KBM-7 (cell line): ENCODE results near the gene PDE6D.

Experiments used
- DNase-seq: peaks from one replicate; pipeline ENCODE4 v3.0.0-alpha.2; 2015
- in situ Hi-C: fragments of 300-500 bp; cut with MboI; formaldehyde crosslinking; loops from 2 replicates; pipeline ENCODE4 v1.14.3; 2020; ENCODE audit warnings: low sequenced_read_pairs, low pct_unique_long_range_greater_than_20kb, mixed read lengths

The PDE6D gene

DNA sequence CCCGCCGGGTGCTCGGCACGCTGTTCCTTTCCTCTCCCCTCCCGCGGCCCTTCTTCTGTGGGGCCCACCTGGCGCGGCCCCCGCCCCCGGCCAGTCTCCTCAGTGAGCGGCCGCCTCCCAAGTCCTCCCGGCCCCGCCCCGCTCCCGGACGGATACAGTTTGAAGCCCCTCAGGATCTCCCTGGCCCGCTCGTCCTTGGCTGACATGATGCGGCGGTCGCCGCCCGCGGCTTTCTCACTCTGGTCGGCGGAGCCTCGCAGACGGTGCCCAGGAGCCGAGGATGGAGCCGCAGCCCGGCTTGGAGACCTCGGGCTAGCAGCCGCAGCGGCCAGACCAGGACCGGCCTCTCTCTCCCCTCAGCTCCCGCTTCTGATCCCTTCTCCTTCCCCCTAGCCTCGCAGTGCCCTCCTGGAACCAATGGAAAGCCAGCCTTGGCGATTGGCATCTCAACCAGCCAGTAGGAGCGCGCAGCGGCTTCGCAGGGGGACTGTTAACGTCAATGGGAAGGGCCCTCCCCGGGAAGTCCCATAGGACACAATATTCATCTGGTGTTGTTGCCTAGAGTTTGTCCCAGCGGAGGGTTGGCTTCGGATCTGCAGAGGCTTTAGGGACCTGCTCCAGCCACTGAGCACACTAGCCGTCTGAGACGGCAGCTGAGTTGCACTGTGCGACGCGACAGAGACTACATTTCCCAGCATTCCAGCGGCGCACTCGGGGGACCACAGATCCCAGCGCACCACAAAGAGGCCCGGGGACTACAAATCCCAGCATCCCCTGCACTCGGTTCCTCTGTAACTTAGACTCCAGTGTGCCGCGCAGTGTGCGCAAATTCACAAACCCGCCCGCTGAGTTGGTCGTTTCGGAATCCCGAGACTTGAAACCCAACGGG, at the start of gene PDE6D:
Gene PDE6D (minus strand): TSS at position 374 of the 889 bp plus-strand sequence. CDS start 168 bp downstream, at position 206.
- DNase-seq = peak; percentile 98
- in situ Hi-C loops = no loop called here

DNA sequence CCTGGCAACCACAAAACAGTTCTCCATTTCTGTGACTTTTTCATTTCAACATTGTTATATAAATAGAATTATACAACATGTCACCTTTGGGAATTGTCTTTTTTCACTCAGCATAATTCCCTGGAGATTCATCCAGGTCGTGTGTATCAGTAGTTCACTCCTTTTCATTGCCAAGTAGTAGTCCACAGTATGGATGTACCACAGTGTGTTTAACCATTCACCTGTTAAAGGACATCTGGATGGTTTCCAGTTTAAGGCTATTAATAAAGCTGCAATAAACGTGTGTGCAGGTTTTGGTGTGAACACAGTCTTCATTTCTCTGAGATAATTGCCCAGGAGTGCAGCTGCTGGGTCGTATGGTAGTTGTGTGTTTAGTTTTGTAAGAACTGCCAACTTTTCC, 40.8 kb upstream of the PDE6D start:
- DNase-seq = no peak
- in situ Hi-C loops = no loop called here

DNA sequence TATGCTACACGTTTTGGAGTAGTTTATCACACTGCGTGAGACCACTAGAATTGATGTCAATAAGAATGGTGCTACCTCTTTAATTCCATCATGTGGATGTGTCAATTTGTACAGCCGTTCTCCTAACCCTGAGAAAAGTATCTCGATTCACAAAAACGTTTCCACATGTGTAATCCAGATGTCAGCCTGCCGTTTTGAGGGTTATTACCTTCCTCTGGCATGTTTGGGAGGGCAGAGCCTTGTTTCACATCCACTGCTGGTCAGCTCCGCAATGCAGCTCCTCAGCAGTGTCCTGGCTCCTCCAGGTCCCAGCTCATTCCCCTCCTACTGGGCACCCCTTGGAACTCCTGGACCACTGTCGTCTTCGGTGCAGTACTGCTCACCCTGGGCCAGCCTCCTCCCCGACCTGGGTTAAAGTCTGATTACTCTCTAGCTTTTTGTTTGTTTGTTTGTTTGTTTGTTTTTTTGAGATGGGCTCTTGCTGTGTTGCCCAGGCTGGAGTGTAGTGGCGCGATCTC, 39.8 kb upstream of the PDE6D start:
- in situ Hi-C loops = no loop called here
- no peak for DNase-seq

DNA sequence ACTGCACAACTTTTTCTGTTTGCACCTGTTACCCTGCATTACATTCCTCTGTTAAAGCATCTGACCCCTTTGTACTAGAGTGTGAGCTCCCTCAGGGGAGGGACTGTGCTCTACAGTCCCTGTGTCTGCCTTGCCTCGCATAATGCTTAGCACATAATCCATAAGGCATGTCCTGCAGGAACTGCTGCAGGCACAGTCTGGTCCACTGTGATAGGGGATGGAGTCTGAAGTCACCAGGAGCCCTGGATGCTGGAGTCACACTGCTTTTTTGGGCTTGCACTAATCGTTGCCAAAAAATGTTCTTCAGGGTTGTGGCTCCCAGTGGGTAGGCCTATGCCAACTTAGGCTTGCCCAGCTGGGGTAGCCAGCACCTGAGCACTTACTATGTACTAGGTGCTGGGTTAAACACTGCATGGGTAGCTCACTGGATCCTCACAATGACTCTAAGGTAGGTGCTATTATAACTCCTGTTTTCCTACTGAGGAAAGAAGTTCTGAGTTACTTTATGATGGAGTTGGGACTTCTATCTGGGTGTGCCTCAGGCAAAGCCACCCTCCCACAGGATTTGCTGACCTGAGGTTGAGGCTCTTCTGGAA, 38.5 kb upstream of the PDE6D start:
- no peak for DNase-seq
- in situ Hi-C loops = no loop called here

DNA sequence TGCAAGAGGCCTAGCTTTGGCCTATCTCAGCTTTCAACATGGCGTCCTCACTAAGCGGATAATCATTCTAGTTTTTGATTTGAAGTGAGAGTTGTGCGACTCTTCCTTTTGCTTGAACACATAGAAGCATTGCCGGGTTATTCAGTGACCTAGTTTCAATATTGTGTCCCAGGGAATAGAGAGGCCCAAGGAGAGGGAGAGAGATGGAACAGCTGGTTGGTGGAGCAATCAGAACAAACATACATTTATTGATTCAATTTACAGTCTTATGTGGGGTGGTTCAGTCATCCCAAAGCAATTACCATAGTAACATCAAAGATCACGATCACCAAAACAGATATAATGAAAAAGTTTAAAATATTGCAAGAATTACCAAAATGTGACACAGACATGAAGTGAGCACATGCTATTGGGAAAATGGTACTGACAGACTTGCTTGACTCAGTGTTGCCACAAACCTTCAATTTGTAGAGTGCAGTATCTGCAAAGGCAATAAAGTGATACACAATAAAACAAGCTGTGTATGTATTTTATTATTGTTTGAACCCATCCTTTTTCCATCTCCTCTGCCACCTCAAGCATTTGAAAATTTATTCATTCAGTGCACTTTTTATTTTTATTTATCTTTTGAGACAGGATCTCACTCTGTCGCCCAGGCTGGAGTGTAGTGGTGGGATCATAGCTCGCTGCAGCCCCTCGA, 35.4 kb upstream of the PDE6D start:
- in situ Hi-C loops = no loop called here

DNA sequence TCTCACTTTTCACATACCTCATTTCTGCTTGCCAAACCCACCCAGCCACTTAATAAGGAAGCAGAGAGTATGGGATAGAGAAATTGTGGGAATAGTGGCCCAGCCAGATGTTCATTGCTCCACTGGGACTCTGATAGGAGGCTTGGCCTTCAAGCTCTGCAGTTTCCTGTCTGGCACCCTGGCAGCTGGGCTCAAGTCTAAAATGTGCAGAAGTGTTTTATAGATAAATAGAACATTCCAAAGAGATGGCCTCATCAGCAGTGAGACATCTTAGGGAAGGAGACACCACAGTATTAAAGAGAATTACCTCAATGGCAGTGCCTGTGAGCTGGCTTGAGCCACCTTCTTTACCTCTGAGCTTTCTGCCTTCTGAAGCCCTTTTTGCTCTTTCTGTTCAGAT, 29.8 kb upstream of the PDE6D start:
- DNase-seq = no peak
- in situ Hi-C loops = no loop called here

More for the DNA sequence above, 35.4 kb upstream of the PDE6D start:
- DNase-seq = no peak

DNA sequence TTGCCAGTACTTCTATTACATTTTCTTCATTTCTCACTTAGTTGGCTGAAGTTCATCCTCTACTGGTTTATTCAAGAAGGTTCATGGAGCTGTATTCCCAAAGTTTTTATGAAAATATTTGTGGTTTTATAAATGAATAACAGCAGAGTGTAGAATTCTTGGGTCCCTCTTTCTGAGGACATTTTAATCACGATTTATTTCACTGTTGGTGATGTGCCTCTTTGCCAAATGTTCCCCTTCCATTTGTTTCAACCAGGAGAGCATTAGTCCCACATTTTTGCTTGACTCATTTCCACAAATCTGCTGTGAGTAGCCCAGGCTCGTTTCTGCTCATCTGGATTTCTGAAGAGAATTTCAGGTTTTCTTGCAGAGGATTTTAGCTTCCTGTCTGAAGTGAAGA, 25.9 kb upstream of the PDE6D start:
- in situ Hi-C loops = no loop called here
- no peak for DNase-seq

DNA sequence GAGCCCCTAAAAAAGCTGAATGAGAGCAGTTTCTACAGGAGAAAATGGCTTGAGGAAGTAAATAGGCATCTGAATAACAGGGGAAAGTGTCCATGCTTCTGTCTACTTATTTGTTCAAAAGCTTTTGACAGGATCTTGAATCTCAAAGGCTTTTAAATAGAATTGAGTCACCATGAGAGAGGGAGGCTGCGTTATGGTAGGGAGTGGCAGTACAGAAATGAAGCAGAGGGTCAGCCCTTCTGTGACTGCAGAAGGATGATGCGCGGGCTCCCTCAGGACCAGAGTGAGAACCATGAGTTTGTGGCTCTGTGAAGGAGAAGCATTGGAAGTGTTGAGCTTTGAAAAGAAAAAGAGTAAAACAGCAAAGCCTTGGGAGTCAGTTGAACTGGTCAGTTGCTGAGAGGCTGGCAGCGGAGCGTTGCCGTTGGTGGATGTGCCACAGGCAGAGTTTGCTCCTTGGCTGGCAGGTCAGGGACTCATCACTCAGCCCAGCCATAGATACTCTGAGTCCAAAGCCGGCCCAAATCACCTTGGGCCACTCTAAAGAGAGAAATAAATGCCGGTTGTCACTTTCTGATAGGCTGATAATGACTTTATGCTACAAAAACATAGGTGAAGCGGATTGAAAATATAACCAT, 22.5 kb upstream of the PDE6D start:
- in situ Hi-C loops = no loop called here
- DNase-seq = no peak

DNA sequence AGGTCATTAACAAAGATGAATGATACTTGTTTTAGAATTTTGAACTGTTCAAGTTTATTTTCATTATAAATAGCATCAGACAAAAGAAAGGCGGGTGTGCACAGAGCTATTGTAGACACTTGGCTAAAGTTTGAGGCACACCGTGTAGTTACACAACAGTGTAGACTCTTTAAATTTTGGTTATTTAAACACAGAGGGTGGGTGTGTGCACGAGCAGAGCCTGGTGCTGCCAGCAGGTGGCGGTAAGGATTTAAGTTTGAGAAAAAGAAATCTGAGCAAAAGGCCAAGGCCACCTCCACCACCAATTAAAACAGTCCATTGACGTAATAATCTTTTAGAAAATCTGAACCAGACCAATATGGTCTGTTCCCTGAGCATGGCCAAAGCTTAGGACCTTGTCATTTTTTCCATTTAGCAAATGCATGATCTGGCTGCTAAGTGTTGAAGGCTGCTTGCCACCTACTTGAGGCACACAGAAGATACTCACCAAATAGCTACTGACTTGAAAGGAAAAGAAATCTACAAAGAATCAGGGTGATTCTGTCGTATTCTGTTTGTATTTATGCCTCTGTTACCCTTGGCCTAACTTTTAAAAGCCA, 19.5 kb upstream of the PDE6D start:
- in situ Hi-C loops = no loop called here
- peak; percentile 67 for DNase-seq

DNA sequence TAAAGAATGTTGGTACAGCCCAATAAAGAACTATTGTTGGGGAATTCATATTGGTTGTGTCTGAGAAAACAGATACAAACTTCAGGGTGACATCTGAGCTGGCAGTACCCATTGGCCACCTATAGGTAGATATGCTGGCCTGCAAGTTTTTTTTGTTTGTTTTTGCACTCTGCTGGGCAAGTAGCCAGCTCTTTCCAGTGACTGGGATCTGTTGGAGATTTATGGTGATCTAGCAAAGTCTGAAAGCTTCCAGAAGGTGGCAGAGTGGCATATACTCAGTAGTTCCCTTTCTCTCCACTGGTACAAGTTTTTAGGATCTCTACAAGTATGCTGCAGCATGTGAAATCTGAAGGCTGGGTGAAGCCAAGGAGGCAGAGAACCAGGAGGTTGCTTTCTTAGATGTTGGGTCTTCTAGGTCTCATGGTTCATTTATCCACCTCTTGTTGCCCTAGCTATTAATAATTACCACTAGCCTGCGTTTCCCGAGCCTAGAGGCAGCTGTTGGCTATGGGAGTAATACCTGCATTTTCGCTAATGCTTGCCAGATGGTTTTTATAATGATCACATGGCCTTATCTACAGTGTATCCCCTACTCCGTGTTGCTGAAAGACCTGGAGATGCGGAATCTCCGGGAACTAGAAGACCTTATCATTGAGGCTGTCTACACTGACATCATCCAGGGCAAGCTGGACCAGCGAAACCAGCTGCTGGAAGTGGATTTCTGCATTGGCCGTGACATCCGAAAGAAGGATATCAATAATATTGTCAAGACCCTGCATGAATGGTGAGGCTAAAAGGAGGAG, 14.6 kb upstream of the PDE6D start:
- DNase-seq = peak; percentile 55
- in situ Hi-C loops = no loop called here

DNA sequence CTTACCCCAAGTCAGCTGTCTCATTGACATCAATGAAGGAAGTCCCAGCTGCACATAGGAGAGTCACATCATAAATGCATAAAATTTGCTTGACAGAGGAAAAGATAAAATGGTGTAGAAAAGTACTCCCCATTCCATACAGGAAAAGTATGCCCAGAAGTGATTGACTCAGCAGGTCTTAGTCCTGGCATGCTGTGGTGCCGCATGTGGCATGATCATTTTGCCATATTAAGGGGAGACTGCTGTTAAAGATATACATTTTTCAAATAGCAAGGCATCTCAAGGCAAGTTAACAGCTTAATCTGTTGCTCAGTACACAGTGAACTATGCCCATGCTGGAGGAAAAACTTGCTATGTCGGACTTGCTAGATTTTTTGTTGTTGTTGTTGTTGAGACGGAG, 13.3 kb upstream of the PDE6D start:
- in situ Hi-C loops = no loop called here
- no peak for DNase-seq

DNA sequence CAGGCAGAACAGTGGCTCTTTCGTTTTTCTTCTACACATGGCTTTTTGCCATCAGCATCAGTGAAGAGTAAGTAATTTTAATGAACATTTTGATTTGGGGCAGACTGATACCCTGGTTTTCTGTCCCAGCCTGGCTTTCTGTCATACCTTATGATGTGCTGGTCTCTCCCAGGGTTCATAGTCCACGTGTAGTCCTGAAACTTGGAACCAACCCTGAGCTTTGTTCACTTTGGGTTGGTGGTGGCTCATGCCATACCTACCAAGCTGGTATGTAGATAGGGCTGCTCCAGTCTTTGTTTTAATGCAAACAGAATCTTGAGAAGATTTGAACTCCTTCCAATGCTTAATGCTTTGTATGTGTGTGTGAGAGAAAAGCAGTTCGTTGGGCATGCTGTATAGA, 10.0 kb upstream of the PDE6D start:
- DNase-seq = no peak

DNA sequence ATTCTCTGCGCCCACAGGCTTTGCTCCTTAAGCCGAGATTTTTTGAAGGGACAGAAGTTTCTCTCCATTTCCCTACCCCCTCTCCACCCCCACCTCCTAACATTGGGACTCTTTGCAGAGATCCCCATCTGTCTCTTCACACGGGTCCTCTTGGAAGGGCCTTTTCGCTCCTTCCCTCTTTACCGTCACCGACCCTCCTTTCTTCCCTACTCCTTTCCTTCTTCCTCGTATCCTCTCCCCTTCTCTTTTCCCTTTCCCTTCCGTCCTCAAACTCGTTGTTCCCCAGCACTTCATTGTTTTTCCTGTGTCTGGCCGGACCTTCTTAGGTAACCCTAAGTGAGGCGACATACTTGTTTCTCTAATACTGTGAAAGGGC, 5.8 kb upstream of the PDE6D start:
- no peak for DNase-seq
- in situ Hi-C loops = no loop called here

More for the DNA sequence above, 10.0 kb upstream of the PDE6D start:
- in situ Hi-C loops = no loop called here

DNA sequence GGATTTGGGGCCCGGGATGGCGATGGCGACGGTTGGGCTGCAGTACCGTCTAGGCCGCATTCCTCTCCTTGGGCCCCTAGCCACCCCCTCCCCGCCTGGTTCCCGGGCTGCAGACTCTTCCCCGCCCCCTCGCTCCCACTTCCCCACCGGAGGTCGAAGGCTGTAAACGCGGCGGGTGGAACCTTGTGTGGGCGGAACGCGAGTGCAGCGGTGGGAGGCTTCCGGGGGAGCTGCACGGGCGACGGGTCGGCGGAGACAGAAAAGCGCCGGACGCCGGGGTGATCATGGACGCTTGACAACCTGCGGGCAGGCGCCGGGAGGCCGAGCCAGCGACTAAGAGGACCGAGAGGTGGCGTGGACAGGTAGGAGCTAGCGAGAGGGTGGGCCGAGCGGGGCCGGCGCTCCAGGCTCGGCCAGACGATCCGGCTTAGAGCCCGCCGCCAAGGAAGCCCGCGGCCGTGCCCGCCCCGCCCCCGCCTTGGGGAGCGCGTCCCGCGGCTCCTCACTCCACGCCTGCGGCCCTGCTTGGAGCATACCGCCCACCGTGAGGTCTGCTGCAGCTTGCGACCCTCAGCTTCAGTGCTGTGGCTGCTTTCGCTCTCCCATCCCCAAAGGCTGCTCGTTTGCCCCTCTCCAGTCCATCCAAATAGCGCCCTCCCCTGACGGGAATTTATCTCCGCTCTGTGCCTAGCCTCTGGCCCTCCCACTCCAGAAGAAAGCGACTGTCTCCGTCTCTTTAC, 5.3 kb upstream of the PDE6D start, which contains the start of gene COPS7B:
Gene COPS7B (plus strand): TSS at position 269 of the 740 bp plus-strand sequence. CDS start 2,126 bp downstream, outside the sequence.
- in situ Hi-C loops = no loop called here
- DNase-seq = peak; percentile 92

DNA sequence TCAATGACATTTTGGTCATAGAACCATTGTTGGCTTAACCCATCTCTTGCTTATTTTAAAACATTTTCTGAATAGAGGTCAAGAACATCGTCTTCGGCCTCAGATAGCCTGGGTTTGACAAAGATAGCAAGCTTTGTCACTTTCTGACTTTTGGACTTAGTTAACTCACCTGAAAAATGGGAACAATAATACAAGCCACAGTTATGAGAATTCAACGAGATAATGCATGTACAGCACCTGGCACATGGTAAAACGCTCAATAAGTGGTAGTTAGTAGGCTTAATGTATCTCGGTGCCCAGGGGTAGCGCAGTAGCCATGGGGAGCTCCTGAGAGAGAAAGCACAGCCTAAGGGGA, 4.7 kb upstream of the PDE6D start:
- no peak for DNase-seq
- in situ Hi-C loops = no loop called here

DNA sequence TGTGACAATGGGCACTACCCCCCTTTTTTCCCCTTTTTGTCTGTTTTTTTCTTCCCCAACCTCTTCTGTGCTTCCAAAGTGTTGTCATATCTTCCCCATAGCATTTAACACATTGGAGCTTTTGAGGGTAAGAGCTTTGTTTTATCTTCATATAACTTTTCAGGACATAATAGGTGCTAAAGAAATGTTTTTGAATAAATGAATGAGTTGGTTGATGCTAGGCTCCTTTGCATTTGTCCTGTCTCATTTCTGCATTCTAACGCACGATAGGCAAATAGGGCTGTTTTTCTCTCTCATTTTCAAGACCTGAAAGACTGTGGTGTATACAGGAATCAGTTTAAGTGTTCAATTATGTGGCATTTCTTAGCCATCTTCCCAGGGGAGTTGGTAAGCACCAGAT, 4.3 kb upstream of the PDE6D start:
- in situ Hi-C loops = no loop called here
- DNase-seq = no peak

DNA sequence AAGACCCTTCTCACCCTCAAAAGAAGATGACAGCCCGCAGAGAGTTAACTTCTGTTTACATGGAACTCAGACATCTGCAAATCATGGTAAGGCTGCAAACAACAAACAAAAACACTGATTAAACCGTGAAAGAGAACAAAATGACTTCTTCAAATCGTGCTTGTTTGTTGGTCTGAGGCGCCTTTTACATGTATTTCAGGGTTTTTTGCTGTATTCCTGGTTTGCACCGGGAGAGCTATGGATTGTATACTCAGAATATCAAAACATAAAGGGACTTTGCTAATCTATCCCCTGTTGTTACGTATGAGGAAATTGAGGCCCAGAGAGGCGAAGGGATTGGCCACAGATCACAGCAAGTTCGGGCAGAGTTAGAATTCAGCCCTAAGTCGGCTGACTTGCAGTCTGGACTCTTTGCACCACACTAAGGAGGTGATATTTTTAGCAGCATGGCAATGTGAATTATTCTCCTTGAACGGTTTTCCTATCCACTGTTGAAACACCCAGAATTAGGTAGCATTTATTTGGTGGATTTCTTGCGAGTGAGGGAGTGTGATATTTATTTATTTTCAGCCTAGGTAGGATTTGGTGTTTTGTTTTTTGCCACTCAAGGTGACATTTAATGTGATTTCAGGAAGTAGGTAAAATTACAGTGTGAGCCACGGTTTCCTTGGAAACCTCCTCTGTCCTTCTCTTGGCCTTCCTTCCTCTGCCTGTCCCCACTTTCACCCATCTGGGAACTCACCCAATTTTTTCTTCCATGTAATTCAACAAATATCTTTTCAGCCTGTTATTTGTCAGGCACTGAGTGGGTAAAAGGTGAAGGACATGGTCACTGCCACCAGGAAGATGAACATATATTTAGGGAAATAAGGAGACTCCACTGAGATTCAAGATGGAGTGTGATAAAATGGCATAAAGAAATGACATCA, 980 bp upstream of the PDE6D start:
- peak; percentile 70 for DNase-seq

More for the DNA sequence above, 980 bp upstream of the PDE6D start:
- in situ Hi-C loops = no loop called here
